ENCODE data around the gene KCNF1. TPM values are rescaled to one million over a fixed set of nuclear protein-coding genes. Genes with fewer than 3 reads are reported as not detected.

The KCNF1 gene
- polyA plus RNA-seq, 3 donors = not detected

- Mint-ChIP-seq H3K9me3 (peaks cover 8 to 22% (median 16%) of the 10 kb centered on the region in 7 donors), H3K4me1 (peaks cover 4% of the 10 kb centered on the region), H3K36me3 (no peaks in the 10 kb centered on the region), H3K27me3 (ENCODE audit: low read depth in 3 of 3) (peaks cover 4 to 11% (median 4%) of the 10 kb centered on the region in 3 donors), H3K4me3 (no peak overlapping the region), H3K27ac (no peak overlapping the region)
- 95% methylated on average over 8 of the region's 15 CpGs for WGBS (ENCODE audit: insufficient coverage)
- Histone ChIP-seq H3K4me3 (replicated peaks in 1 of 3; ENCODE audit: low read depth in 2 of 3, low read length in 3 of 3) (no peak overlapping the region), H3K27ac (ENCODE audit: low read depth in 1 of 2, low read length in 2 of 2) (no peak overlapping the region), H3K9ac (ENCODE audit: insufficient read depth, low read length, poor library complexity, severe bottlenecking) (no peak overlapping the region), H2AFZ (ENCODE audit: insufficient read depth, low read depth, low read length, poor library complexity, severe bottlenecking) (no peak overlapping the region), H3K36me3 (replicated peaks in 1 of 2; ENCODE audit: control insufficient read depth in 1 of 2, insufficient read depth in 2 of 2, low read length in 2 of 2) (no peaks in the 10 kb centered on the region), H3K4me2 (replicated peaks; ENCODE audit: extremely low read depth, low read length, poor library complexity, severe bottlenecking) (no peak overlapping the region), H4K20me1 (ENCODE audit: insufficient read depth, low read length) (no peaks in the 10 kb centered on the region), H3K27me3 (ENCODE audit: control insufficient read depth in 2 of 2, insufficient read depth in 2 of 2, low read length in 2 of 2) (no peaks in the 10 kb centered on the region), H3K79me2 (ENCODE audit: insufficient read depth, low read length) (no peaks in the 10 kb centered on the region), H3K9me3 (replicated peaks in 1 of 2; ENCODE audit: control insufficient read depth in 1 of 2, insufficient read depth in 1 of 2, low read length in 2 of 2) (peaks cover 10 to 11% of the 10 kb centered on the region in 2 donors), H3K4me1 (ENCODE audit: control insufficient read depth in 1 of 2, insufficient read depth in 2 of 2, low read length in 2 of 2) (no peaks in the 10 kb centered on the region)
- intact Hi-C loops (cut with micrococcal nuclease) = no loop called here
- no peak for TF ChIP-seq CTCF (IDR thresholded peaks at IDR 0.05)
- no peak for DNase-seq
Observed at GRCh38 chr2:10934979-10935350, 23.2 kb downstream of the KCNF1 start.

GRCh38 chr2:10935366-10935918 is 23.7 kb downstream of the KCNF1 start:
- no peaks in the 10 kb centered on the region for H3K79me2 ChIP-seq (ENCODE audit: insufficient read depth, low read length)
- H3K27ac ChIP-seq (ENCODE audit: low read depth in 1 of 2, low read length in 2 of 2) = no peak overlapping the region
- no peak overlapping the region for H3K4me2 ChIP-seq (replicated peaks; ENCODE audit: extremely low read depth, low read length, poor library complexity, severe bottlenecking)
- no peaks in the 10 kb centered on the region for H3K36me3 Mint-ChIP-seq
- WGBS (ENCODE audit: insufficient coverage) = 96% methylated on average over 12 of the region's 18 CpGs
- no peak overlapping the region for H3K27ac Mint-ChIP-seq
- intact Hi-C loops (cut with micrococcal nuclease) = no loop called here
- H3K9ac ChIP-seq (ENCODE audit: insufficient read depth, low read length, poor library complexity, severe bottlenecking) = no peak overlapping the region
- H2AFZ ChIP-seq (ENCODE audit: insufficient read depth, low read depth, low read length, poor library complexity, severe bottlenecking) = no peak overlapping the region
- H3K36me3 ChIP-seq (replicated peaks in 1 of 2; ENCODE audit: control insufficient read depth in 1 of 2, insufficient read depth in 2 of 2, low read length in 2 of 2) = no peaks in the 10 kb centered on the region
- peaks cover 4% of the 10 kb centered on the region for H3K4me1 Mint-ChIP-seq
- no peaks in the 10 kb centered on the region for H3K27me3 ChIP-seq (ENCODE audit: control insufficient read depth in 2 of 2, insufficient read depth in 2 of 2, low read length in 2 of 2)
- H3K4me3 ChIP-seq (replicated peaks in 1 of 3; ENCODE audit: low read depth in 2 of 3, low read length in 3 of 3) = no peak overlapping the region
- no peak for TF ChIP-seq CTCF (IDR thresholded peaks at IDR 0.05)
- H3K4me3 Mint-ChIP-seq = no peak overlapping the region
- peaks cover 8 to 22% (median 16%) of the 10 kb centered on the region in 7 donors for H3K9me3 Mint-ChIP-seq
- H3K27me3 Mint-ChIP-seq (ENCODE audit: low read depth in 3 of 3) = peaks cover 2 to 12% (median 4%) of the 10 kb centered on the region in 3 donors
- no peaks in the 10 kb centered on the region for H3K4me1 ChIP-seq (ENCODE audit: control insufficient read depth in 1 of 2, insufficient read depth in 2 of 2, low read length in 2 of 2)
- DNase-seq = no peak
- no peaks in the 10 kb centered on the region for H4K20me1 ChIP-seq (ENCODE audit: insufficient read depth, low read length)
- H3K9me3 ChIP-seq (replicated peaks in 1 of 2; ENCODE audit: control insufficient read depth in 1 of 2, insufficient read depth in 1 of 2, low read length in 2 of 2) = peaks cover 10 to 11% of the 10 kb centered on the region in 2 donors

All from CD14-positive monocyte (primary cell).